Stimulated activated CD4-positive, alpha-beta T cell treated with anti-CD3 and anti-CD28 coated beads, Interleukin-4, amount 100 ng/mL, for 48 hours (primary cell): ENCODE results near the gene NUBPL.
"Not testable (repeated sequence)": the region's sequence is repeated elsewhere in the genome, so short reads cannot be mapped to it uniquely, and the experiment has no call there.

Experiments
- DNase-seq, 2 donors: peaks; one replicate each; pipeline ENCODE4 v3.0.0-alpha.2; 2020; ENCODE audit warnings: low read depth in 2 of 2

The NUBPL gene

GRCh38 chr14:31578266-31578665, 17.1 kb downstream of the NUBPL start:
- DNase-seq = no peak

DNA sequence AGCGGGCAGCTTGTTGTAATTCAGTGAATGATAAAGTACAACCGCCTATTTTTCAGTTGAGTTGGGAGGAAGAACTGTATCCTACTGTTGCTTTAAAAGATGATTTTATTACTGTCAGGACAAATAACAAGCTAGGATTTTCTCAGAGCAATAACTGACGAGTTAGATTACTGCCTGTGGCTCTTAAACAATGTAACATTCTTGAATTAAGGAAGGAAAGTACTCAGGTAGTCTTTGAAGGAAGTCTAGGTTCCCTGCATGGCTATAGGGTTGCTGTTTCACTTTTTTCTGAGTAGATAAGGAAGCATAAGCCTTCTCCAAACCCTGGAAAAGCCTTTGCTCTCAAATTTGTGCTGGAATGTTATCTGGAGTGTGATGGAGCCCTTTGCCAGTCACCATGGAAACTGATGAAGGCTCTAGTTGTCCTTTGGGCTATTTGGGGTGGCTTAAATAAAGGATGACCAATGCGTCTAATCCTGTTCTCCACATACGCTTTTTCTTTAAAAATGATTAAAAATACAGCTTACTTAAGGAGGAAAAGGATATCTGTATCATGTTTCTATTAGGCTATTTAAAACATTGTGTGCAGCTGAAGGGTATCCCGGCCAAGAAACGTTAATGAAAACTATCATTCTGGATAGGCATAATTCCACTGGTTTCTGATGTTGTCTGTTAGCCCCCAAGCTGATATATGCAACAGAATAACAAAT, 17.7 kb downstream of the NUBPL start:
- DNase-seq = no peak

DNA sequence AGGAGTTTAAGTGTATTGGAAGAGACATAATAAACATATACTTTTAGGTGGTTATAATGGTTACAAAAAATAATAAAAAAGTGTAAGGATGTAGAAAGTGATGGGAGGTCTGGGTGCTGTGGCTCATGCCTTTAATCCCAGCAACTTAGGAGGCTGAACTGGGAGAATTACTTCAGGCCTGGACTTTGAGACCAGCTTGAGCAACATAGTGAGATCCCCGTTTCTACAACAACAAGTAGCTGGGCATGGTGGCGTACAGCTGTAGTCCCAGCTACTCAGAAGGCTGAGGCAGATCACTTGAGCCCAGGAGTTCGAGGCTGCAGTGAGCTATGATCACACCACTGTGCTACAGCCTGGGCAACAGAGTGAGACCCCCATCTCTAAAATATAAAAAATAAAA, 19.0 kb downstream of the NUBPL start:
- DNase-seq = no peak

GRCh38 chr14:31582286-31582691, 21.1 kb downstream of the NUBPL start:
- no peak for DNase-seq

DNA sequence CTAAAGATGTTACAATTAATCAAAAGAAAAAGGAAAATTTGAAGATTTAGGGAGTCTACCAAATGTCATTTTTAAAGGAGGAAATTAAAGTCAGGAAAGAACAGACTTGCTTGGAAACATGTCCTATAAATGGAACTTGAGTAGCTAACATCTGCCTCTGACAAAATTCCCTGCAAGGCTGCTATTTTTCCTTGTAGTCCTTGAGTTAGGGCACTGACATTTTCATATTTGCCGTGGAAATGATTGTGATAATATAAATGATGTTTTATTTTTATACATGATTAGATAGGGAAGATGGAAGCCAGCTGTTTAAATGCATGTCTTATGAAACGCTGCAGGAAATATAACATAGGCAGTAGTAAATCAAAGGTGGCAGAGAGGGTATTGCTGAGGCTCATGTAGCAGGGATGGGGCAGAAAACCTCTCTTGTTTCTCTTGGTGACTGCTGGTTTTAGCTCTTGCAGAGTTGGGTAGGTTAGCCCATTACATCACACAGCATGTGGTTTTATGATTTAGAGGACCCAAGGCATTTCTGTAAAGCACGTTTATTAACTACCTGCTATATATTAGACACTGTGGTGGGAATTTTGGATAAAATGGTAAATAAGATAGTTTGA, 21.7 kb downstream of the NUBPL start:
- no peak for DNase-seq

DNA sequence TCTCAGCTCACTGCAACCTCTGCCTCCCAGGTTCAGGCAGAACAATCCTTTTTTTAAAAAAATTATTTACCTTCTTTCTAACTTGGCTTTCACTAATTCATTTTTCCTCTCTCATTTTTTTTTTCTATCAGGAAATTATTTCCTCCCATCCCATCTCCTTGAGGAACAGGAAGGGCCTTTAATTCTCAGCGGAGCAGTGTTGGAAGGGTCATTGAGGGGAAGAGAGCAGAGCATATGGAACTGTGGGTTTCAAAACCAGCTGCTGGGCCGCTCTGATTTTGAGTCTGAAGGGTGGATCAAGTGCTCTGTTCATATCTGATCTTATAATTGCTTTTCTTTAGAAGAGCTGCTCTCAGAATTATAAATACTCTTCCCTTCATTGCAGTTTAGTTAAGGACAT, 29.0 kb downstream of the NUBPL start:
- no peak for DNase-seq

- no peak for DNase-seq
These were observed 30.9 kb downstream of the NUBPL start for GRCh38 chr14:31592122-31592521.

DNA sequence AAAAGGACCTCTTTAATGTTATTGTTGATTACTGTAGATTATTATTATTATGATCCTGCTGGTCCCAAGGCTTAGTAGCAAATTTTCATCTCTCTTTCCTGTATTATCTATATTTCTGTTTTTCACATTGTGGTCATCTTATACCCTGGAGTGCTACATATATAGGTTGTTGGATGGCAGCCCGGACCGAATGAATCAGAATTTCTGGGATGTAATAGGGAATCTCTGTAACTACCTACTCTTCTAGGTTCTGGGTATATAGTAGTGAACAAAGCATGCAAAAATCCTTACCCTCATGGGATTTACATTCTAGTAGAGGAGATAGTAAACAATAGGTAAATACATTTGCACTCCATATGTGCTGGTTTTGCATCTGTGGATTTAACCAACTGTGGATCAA, 31.4 kb downstream of the NUBPL start:
- DNase-seq = no peak

GRCh38 chr14:31596342-31597095, 35.3 kb downstream of the NUBPL start:
- no peak for DNase-seq

GRCh38 chr14:31605702-31606101, 44.5 kb downstream of the NUBPL start:
- no peak for DNase-seq

- DNase-seq = no peak
These were observed 50.7 kb downstream of the NUBPL start for GRCh38 chr14:31611778-31612433.

DNA sequence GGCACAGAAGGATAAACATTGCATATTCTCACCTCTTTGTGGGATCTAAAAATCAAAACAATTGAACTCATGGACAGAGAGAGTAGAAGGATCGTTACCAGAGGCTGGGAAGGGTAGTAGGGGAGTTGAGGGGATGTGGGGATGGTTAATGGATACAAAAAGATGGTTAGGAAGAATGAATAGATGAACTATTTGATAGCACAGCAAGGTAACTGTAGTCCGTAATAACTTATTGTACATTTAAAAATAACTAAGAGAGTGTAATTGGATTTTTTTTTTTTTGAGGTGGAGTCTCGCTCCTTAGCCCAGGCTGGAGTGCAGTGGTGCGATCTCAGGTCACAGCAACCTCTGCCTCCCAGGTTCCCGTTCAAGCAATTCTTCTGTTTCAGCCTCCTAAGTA, 52.0 kb downstream of the NUBPL start:
- no peak for DNase-seq

- not testable (repeated sequence) for DNase-seq
These were observed 57.7 kb downstream of the NUBPL start for GRCh38 chr14:31618884-31619283.

DNA sequence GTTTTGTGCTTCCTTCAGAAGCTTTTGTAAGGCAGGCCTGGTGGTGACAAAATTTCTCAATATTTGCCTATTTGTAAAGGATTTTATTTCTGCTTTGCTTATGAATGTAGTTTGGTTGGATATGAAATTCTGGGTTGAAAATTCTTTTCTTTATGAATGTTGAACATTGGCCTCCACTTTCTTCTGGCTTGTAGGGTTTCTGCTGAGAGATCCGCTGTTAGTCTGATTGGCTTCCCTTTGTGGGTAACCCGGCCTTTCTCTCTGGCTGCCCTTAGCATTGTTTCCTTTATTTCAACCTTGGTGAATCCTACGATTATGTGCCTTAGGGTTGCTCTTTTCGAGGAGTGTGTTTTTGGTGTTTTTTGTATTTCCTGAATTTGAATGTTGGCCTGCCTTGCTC, 58.2 kb downstream of the NUBPL start:
- no peak for DNase-seq

DNA sequence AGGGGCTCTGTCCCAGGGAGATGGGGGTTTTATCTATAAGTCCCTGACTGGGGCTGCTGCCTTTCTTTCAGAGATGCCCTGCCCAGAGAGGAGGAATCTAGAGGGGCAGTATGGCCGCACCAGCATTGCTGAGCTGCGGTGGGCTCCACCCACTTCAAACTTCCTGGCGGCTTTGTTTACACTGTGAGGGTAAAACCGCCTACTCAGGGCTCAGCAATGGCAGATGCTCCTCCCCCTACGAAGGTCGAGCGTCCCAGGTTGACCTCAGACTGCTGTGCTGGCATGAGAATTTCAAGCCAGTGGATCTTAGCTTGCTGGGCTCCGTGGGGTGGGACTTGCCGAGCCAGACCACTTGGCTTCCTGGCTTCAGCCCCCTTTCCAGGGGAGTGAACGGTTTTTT, 59.7 kb downstream of the NUBPL start:
- not testable (repeated sequence) for DNase-seq

DNA sequence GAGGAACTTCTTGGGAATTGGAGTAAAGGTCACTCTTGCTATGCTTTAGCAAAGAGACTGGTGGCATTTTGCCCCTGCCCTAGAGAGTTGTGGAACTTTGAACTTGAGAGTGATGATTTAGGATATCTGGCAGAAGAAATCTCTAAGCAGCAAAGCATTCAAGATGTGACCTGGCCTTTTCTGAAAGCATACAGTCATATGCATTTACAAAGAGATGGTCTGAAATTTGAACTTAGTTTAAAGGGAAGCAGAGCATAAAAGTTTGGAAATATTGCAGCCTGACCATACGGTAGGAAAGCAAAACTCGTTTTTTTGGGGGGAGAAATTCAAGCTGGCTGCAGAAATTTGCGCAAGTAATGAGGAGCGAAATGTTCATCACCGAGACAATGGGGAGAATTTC, 60.9 kb downstream of the NUBPL start:
- no peak for DNase-seq

DNA sequence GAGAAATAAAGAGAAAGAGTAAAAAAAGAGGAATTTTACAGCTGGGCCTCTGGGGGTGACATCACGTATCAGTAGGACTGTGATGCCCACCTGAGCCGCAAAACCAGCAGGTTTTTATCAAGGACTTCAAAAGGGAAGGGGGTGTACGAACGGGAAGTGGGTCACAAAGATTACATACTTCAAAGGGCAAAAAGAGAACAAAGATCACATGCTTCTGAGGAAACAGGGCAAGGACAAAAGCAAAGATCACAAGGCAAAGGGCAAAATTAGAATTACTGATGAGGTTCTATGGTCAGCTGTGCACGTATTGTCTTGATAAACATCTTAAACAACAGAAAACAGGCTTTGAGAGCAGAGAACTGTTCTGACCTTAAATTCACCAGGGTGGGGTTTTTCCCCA, 91.7 kb downstream of the NUBPL start:
- DNase-seq = not testable (repeated sequence)

DNA sequence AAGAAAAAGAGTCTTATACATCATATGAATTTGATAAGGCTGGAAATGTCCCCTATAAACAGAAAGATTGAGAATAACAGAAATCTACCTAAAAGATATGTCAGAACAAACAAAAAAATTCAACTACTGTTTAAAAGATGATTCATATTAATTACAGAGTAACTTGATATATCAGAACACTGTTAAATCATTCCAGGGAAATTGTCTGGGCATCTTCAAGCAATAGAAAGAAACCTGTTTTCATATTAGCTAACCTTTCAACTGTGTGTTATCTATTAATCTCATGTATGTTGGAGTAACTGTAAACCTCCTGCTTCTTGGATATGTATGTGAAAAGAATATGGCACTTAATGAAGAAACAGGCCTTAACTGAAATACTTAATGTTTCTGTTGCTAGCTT, 96.7 kb downstream of the NUBPL start:
- no peak for DNase-seq

GRCh38 chr14:31659278-31659677, 98.1 kb downstream of the NUBPL start:
- no peak for DNase-seq

DNA sequence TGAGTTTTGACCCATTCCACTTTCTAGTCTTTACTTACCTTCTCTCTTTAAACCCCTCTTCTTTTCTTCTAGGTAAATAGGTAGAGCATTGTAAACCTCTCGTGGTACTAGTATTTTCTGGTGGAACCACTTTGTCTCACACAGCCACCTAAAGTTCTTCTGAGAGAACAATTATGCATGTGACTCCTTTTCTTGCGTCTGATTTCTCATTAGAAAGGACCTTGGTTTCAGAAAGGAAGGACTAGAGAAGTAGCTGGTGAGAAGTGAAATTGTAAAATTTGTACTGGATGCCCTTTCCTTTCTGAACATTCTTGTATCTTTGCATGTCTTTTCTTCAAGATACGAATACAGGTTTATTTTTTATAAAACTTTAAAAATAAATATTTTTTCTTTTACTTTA, 99.0 kb downstream of the NUBPL start:
- no peak for DNase-seq

DNA sequence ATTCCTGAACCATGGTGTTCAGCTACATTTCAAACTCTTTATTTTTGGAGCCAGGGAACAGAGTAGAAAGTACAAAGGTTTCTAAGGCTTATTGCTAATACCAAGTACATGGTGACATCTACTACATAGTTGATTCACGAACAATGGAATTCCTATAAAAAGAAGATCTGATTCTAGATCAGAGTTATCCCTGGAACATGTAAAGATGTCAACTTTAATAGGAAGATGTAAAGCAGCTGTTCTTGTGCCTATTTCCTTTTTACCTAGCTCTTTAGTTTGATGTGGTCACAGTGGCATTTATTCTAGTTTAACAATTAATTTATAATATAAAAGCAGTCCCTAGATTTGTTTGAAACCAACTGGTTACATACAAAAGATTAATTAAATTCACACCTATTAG, 99.5 kb downstream of the NUBPL start:
- no peak for DNase-seq

- DNase-seq = no peak
These were observed 107.1 kb downstream of the NUBPL start for GRCh38 chr14:31668348-31668747.

DNA sequence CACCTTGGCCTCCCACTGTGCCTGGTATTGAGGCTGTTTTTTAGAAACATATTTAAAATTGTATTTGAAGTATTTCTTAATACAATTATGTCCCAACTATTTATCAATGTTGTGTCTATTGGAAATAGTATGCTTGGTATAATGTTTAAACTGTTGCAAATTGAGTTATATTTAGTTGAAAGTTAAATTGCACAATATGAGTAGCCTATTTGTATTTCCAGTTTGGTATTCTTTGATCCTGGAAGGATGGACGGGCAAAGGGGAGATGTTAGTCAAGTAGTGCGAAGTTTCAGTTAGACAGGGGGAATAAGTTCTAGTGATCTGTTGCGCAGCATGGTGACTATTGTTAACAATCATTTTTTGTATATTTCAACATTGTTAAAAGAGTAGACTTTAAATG, 111.5 kb downstream of the NUBPL start:
- DNase-seq = no peak
